H1 (cell line): ENCODE measurements around the gene MXD1. TPM values are rescaled to one million over a fixed set of nuclear protein-coding genes. Genes with fewer than 3 reads are reported as not detected.

ENCODE experiments used
- CTCF ChIA-PET: fragments of 300-600 bp; sonication (Branson Sonifier 250); formaldehyde crosslinking; loops from one replicate; lab custom pipeline; 2021; ENCODE audit not compliant: partially characterized antibody; lab: Charles Lee
- POLR2A ChIA-PET: fragments of 300-600 bp; sonication (Branson Sonifier 250); formaldehyde crosslinking; loops from one replicate; lab custom pipeline; 2021; ENCODE audit warnings: inconsistent platforms; ENCODE audit not compliant: partially characterized antibody; lab: Charles Lee
- DNase-seq, 2 experiments: peaks; one replicate each; pipeline versions ENCODE4 v3.0.0 to v3.0.0-alpha.2; 2010 to 2022; ENCODE audit warnings: low spot score in 2 of 2, low read depth in 1 of 2, mixed read lengths in 1 of 2
- FAIRE-seq: peaks from 2 replicates; lab custom pipeline; 2011; peaks lifted over from hg19 to GRCh38; lab: Jason Lieb, UNC
- H2AFZ ChIP-seq: 2 replicates; pipeline ENCODE4 v1.8.1; 2012; ENCODE audit warnings: low read length, inconsistent platforms
- H2AK5ac ChIP-seq: 2 replicates; pipeline ENCODE4 v1.6.1; 2013; ENCODE audit warnings: low read depth, low read length
- H2BK120ac ChIP-seq: replicated peaks from 2 replicates; pipeline ENCODE3; 2013; ENCODE audit warnings: low read depth, low read length, inconsistent platforms
- H2BK12ac ChIP-seq: 2 replicates; pipeline ENCODE4 v1.6.1; 2013; ENCODE audit warnings: low read depth, low read length
- H2BK15ac ChIP-seq: 2 replicates; pipeline ENCODE4 v1.6.1; 2013; ENCODE audit warnings: low read length
- H2BK20ac ChIP-seq: 2 replicates; pipeline ENCODE4 v1.6.1; 2013; ENCODE audit warnings: low read length
- H2BK5ac ChIP-seq: 2 replicates; pipeline ENCODE4 v1.6.1; 2013; ENCODE audit warnings: low read depth, low read length
- H3K14ac ChIP-seq: 2 replicates; pipeline ENCODE4 v1.6.1; 2013; ENCODE audit warnings: inconsistent platforms; ENCODE audit not compliant: insufficient read length
- H3K18ac ChIP-seq: 2 replicates; pipeline ENCODE4 v1.6.1; 2013; ENCODE audit warnings: low read length; ENCODE audit errors: extremely low read depth
- H3K23ac ChIP-seq: 2 replicates; pipeline ENCODE4 v1.6.1; 2013; ENCODE audit warnings: inconsistent platforms; ENCODE audit not compliant: insufficient read length
- H3K23me2 ChIP-seq: 2 replicates; pipeline ENCODE4 v1.6.1; 2013; ENCODE audit warnings: low read depth, low read length
- H3K27ac ChIP-seq: 2 replicates; pipeline ENCODE4 v1.6.1; 2011; ENCODE audit warnings: low read depth, low read length, inconsistent platforms
- H3K27me3 ChIP-seq, 4 experiments: replicated peaks in 1 of 4; 1 replicate in 1 of 4; 2 replicates in 3 of 4; pipeline versions ENCODE4 v1.6.1 to v1.8.1; 2011 to 2013; ENCODE audit warnings: low read length in 3 of 4, mild to moderate bottlenecking in 3 of 4, inconsistent platforms in 2 of 4, mixed read lengths in 2 of 4, moderate library complexity in 1 of 4; ENCODE audit not compliant: control insufficient read depth in 3 of 4, insufficient read depth in 3 of 4; ENCODE audit errors: extremely low read depth in 1 of 4
- H3K36me3 ChIP-seq, 4 experiments: 2 replicates each; pipeline versions ENCODE4 v1.6.1 to v1.8.1; 2011 to 2013; ENCODE audit warnings: mild to moderate bottlenecking in 4 of 4, low read length in 3 of 4, moderate library complexity in 2 of 4, control low read depth in 1 of 4, inconsistent platforms in 1 of 4; ENCODE audit not compliant: insufficient read depth in 4 of 4, control insufficient read depth in 2 of 4
- H3K4ac ChIP-seq: replicated peaks from 2 replicates; pipeline ENCODE3; 2013; ENCODE audit warnings: low read length, low read depth, mixed read lengths, inconsistent platforms; ENCODE audit not compliant: insufficient read length
- H3K4me1 ChIP-seq, 4 experiments: replicated peaks in 1 of 4; 1 replicate in 1 of 4; 2 replicates in 3 of 4; pipeline versions ENCODE4 v1.6.1 to v1.8.1; 2011 to 2013; ENCODE audit warnings: low read length in 3 of 4, inconsistent platforms in 2 of 4, mixed read lengths in 1 of 4; ENCODE audit not compliant: insufficient read depth in 4 of 4, control insufficient read depth in 3 of 4
- H3K4me2 ChIP-seq, 2 experiments: 2 replicates each; pipeline versions ENCODE4 v1.6.1 to v1.8.1; 2011 to 2013; ENCODE audit warnings: low read depth in 2 of 2, low read length in 2 of 2, control low read depth in 1 of 2, inconsistent platforms in 1 of 2, mild to moderate bottlenecking in 1 of 2; ENCODE audit not compliant: insufficient read depth in 1 of 2
- H3K4me3 ChIP-seq, 4 experiments: fragments of 200-600, 300-600 bp in 1 of 4; sonication (generic), shearing (Covaris generic), sonication (Bioruptor Twin) in 1 of 4; 2 replicates each; pipeline versions ENCODE4 v1.5.1 to v1.8.1; 2011 to 2016; ENCODE audit warnings: low read length in 4 of 4, low read depth in 3 of 4, control low read depth in 2 of 4, inconsistent platforms in 2 of 4, mild to moderate bottlenecking in 2 of 4, mixed read lengths in 1 of 4, moderate library complexity in 1 of 4; ENCODE audit not compliant: insufficient read depth in 2 of 4; ENCODE audit errors: extremely low read depth in 1 of 4
- H3K56ac ChIP-seq: replicated peaks from 2 replicates; pipeline ENCODE3; 2013; ENCODE audit warnings: low read depth, mild to moderate bottlenecking, mixed read lengths, low read length, inconsistent platforms; ENCODE audit not compliant: insufficient read length
- H3K79me1 ChIP-seq: 2 replicates; pipeline ENCODE4 v1.6.1; 2013; ENCODE audit warnings: low read depth, low read length, control low read depth
- H3K79me2 ChIP-seq, 2 experiments: 2 replicates each; pipeline versions ENCODE4 v1.6.1 to v1.8.1; 2012 to 2013; ENCODE audit warnings: low read length in 2 of 2, mild to moderate bottlenecking in 2 of 2, inconsistent platforms in 1 of 2; ENCODE audit not compliant: insufficient read depth in 2 of 2, control insufficient read depth in 1 of 2
- H3K9ac ChIP-seq, 4 experiments: replicated peaks in 1 of 4; 1 replicate in 1 of 4; 2 replicates in 3 of 4; pipeline versions ENCODE4 v1.6.1 to v1.8.1; 2011 to 2013; ENCODE audit warnings: low read depth in 3 of 4, low read length in 3 of 4, control low read depth in 2 of 4, mild to moderate bottlenecking in 2 of 4, moderate library complexity in 2 of 4, inconsistent platforms in 1 of 4; ENCODE audit errors: extremely low read depth in 1 of 4
- H3K9me3 ChIP-seq, 2 experiments: 2 replicates each; pipeline versions ENCODE4 v1.6.1 to v1.8.1; 2012 to 2013; ENCODE audit warnings: mild to moderate bottlenecking in 2 of 2, moderate library complexity in 2 of 2, control low read depth in 1 of 2, inconsistent platforms in 1 of 2, low read depth in 1 of 2, low read length in 1 of 2, mixed read lengths in 1 of 2; ENCODE audit not compliant: insufficient read depth in 2 of 2
- H4K20me1 ChIP-seq, 2 experiments: replicated peaks in 1 of 2; 2 replicates each; pipeline versions ENCODE3 to v1.8.1; 2011 to 2013; ENCODE audit warnings: inconsistent platforms in 2 of 2, low read length in 2 of 2, mild to moderate bottlenecking in 1 of 2; ENCODE audit not compliant: insufficient read depth in 2 of 2, control insufficient read depth in 1 of 2
- H4K5ac ChIP-seq: 2 replicates; pipeline ENCODE4 v1.6.1; 2013; ENCODE audit warnings: low read length, low read depth, mixed read lengths, inconsistent platforms; ENCODE audit not compliant: insufficient read length
- H4K8ac ChIP-seq: 2 replicates; pipeline ENCODE4 v1.8.0; 2013; ENCODE audit warnings: mild to moderate bottlenecking, moderate library complexity, low read length, inconsistent platforms; ENCODE audit not compliant: insufficient read depth; ENCODE audit errors: extremely low read depth
- H4K91ac ChIP-seq: replicated peaks from 2 replicates; pipeline ENCODE3; 2013; ENCODE audit warnings: low read length, mixed read lengths, inconsistent platforms; ENCODE audit not compliant: insufficient read length
- BCL11A ChIP-seq, 2 experiments: IDR thresholded peaks; one replicate each; pipeline ENCODE4 v1.6.1; 2011; ENCODE audit warnings: low read depth in 2 of 2, low read length in 2 of 2, mild to moderate bottlenecking in 2 of 2
- CEBPB ChIP-seq: IDR thresholded peaks from 2 replicates; pipeline ENCODE4 v1.6.1; 2012; ENCODE audit warnings: low read depth, low read length
- KDM4A ChIP-seq: IDR thresholded peaks from one replicate; pipeline ENCODE4 v1.7.1; 2012; ENCODE audit warnings: low read depth, mild to moderate bottlenecking, moderate library complexity, low read length, inconsistent platforms; ENCODE audit not compliant: severe bottlenecking
- TCF12 ChIP-seq: IDR thresholded peaks from 2 replicates; pipeline ENCODE4 v1.6.1; 2011; ENCODE audit warnings: low read depth, mild to moderate bottlenecking, low read length
- WGBS, 2 experiments: shearing (Covaris generic) in 1 of 2; methylation state at CpG; one replicate each; pipeline versions ENCODE4 v1.1.6 to v1.1.7; 2013 to 2015; ENCODE audit warnings: low lambda C conversion rate in 2 of 2, mixed read lengths in 2 of 2, inconsistent platforms in 1 of 2, low coverage in 1 of 2, missing lambda C conversion rate in 1 of 2; ENCODE audit not compliant: insufficient replicate concordance in 2 of 2, insufficient coverage in 1 of 2, insufficient read length in 1 of 2; ENCODE audit errors: extremely low coverage in 1 of 2, missing lambda C conversion rate in 1 of 2; 5-methylcytosine and 5-hydroxymethylcytosine counted together
- polyA plus RNA-seq, 7 experiments: library from polyadenylated mRNA; depleted of rRNA in 3 of 7; stranded (reverse) in 5 of 7; unstranded in 2 of 7; fragments of >200 nt in 5 of 7; fragments of 200-250 nt in 2 of 7; gene quantifications; 1 replicate in 5 of 7; 2 replicates in 1 of 7; 4 replicates in 1 of 7; pipeline versions ENCODE4 v1.2.1 to v1.2.3, GENCODE V29; 2011 to 2013; ENCODE audit warnings: missing spikeins in 2 of 7, mixed read lengths in 2 of 7
- total RNA-seq: library from RNA; stranded (reverse); fragmentation: NEBNext Ultra II Directional; extraction: Animal tissue kit (Norgen Biotek cat#: 25700); gene quantifications from 2 replicates; pipeline ENCODE4 v1.2.1, GENCODE V29; 2021

The MXD1 gene
- total and polyA plus RNA-seq, 2 of the 8 experiments (the other 6 are each of a cell fraction or from before 2014, with no cell fraction given): 1.6 to 2.6 TPM

DNA sequence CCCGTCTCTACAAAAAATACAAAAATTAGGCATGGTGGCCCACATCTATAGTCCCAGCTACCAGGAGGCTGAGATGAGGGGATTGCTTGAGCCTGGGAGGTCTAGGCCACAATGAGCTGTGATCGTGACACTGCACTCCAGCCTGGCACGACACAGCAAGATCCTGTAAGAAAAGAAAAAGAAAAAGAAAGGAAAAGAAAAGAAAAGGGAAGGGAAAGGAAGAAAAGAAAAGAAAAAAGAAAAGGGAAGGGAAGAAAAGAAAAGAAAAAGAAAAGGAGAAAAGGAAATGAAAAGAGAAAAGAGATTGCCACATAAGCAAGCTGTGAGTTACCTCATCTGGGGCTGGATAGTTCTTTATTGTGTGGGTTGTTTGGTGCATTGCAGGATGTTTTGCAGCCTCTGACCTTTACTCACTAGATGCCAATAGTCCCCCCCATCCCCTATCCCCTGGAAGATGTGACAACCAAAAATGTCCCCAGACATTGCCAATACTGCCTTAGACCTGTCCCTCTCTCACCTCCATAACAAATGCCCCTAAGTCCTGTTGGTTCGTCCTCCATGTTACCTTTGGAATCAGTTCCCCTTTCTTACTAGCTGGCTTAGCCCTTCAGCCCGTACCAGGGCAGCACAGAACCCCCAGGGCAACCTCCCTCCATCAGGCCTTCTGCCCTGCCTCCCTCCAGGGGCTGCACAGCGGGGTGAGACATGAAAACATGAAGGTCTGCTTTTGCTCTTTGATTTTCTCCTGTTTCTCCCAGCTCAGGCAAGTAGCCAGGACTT lies 37.6 kb downstream of the MXD1 start:
- Histone ChIP-seq H3K4me1 (no peaks in the 10 kb centered on the region; a peak in 1 of 7 replicates), H4K20me1 (no peaks in the 10 kb centered on the region), H3K36me3 (no peaks in the 10 kb centered on the region), H4K5ac (no peak overlapping the region), H3K23me2 (no peaks in the 10 kb centered on the region), H3K4me2 (no peak overlapping the region), H4K91ac (no peak overlapping the region), H3K27me3 (no peaks in the 10 kb centered on the region), H3K9ac (no peak overlapping the region), H2BK120ac (no peak overlapping the region), H3K79me2 (no peaks in the 10 kb centered on the region), H2AFZ (no peak overlapping the region), H3K23ac (no peak overlapping the region), H2BK20ac (no peak overlapping the region), H2BK5ac (no peak overlapping the region), H3K4ac (no peak overlapping the region), H3K9me3 (no peaks in the 10 kb centered on the region), H2AK5ac (no peak overlapping the region), H2BK12ac (no peak overlapping the region), H3K56ac (no peak overlapping the region), H2BK15ac (no peak overlapping the region)
- FAIRE-seq: no peak
- WGBS, 2 experiments: 90% methylated on average over 6 of the region's 6 CpGs; no CpG with 5 or more reads in 1 of the 2 experiments
- CTCF ChIA-PET: interaction anchor here (1.1 to 1.3 kb wide), 2 partner anchors 15 to 36 kb away, joined by 3 to 4 read pairs; no protein-coding TSS in a partner anchor
- POLR2A ChIA-PET: interaction anchor here (0.6 to 1.1 kb wide), 3 partner anchors 11 to 130 kb away, joined by 3 to 5 read pairs (median 3); no protein-coding TSS in a partner anchor
- TF ChIP-seq CEBPB: no peak
- TF ChIP-seq BCL11A (IDR thresholded peaks at IDR 0.05; ENCODE audit: low read depth in 2 of 2, low read length in 2 of 2): no peak
- no peak for TF ChIP-seq KDM4A
- no peak for TF ChIP-seq TCF12
- TF ChIP-seq, all 59 proteins: peak for 0
- H4K8ac ChIP-seq: no peak overlapping the region; the same call in 1 of the 2 replicates
- H3K27ac ChIP-seq: no peak overlapping the region
- H3K4me3 ChIP-seq: no peak overlapping the region
- DNase-seq: no peak
- no peak overlapping the region for H3K14ac ChIP-seq
- H3K79me1 ChIP-seq: no peaks in the 10 kb centered on the region
- H3K18ac ChIP-seq: no peak overlapping the region
